ENCODE measurements around the gene DYNLT2B.

DNA sequence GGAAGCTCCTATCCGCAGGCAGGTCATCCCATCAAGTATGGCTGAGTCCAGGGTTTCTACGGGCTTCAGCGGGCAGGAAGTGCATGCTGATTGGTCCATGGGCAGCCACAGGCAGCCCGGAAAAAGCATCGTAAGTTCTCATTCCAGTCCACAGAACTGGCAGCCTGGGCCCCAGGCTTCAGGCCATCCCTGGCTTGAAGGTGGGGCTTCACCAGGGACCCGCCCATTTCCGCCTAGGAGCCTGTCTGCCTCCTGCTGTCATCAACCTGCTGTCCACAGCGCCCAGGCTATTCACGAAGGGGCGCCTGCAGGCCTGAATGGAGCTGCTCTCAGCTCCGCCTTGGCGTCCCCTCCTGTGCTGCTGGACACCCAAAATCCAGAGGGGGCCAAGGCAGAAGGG lies 44.4 kb downstream of the DYNLT2B start:
- TF ChIP-seq POU2F2 (IDR thresholded peaks at IDR 0.05; ENCODE audit: low read depth, low read length) (no peak), TAF1 (IDR thresholded peaks at IDR 0.05; ENCODE audit: low read depth, low read length) (no peak), POLR2AphosphoS5 (IDR thresholded peaks at IDR 0.05; ENCODE audit: low read depth, low read length) (no peak), POLR2A (IDR thresholded peaks at IDR 0.05; ENCODE audit: low read depth, low read length) (no peak)
